Ovary (tissue), 3 donors: ENCODE results near the gene UPF2.

Experiments
- CTCF ChIP-seq, 3 donors: fragments of 450-650 bp in 2 of 3; fragments of 200-600 bp in 1 of 3; IDR thresholded peaks; one replicate each; pipeline versions ENCODE4 v1.5.1 to v1.8.0; 2016 to 2022; ENCODE audit warnings: antibody characterized with exemption in 3 of 3, mild to moderate bottlenecking in 1 of 3
- POLR2A ChIP-seq: fragments of 450-650 bp; IDR thresholded peaks from one replicate; pipeline ENCODE4 v1.6.1; 2017; ENCODE audit warnings: antibody characterized with exemption, mild to moderate bottlenecking, moderate library complexity
- donor health status: DM: no; HTN: no; CAD: no.

GRCh38 chr10:11927746-11928145 lies 114.9 kb downstream of the UPF2 start:
- no peak for TF ChIP-seq CTCF (IDR thresholded peaks at IDR 0.05)
- TF ChIP-seq POLR2A, result no peak
